Rectal smooth muscle tissue (tissue), 1 donor: ENCODE data around the gene CITED1.

ENCODE experiments used
- H3K27ac ChIP-seq: one replicate; pipeline ENCODE4 v1.7.0; 2013; ENCODE audit warnings: low read depth, low read length, inconsistent platforms
- H3K27me3 ChIP-seq: one replicate; pipeline ENCODE4 v1.7.0; 2013; ENCODE audit warnings: low read length; ENCODE audit not compliant: control insufficient read depth, insufficient read depth
- H3K36me3 ChIP-seq: one replicate; pipeline ENCODE4 v1.7.0; 2013; ENCODE audit warnings: low read length; ENCODE audit not compliant: control insufficient read depth, insufficient read depth
- H3K4me1 ChIP-seq: one replicate; pipeline ENCODE4 v1.7.0; 2013; ENCODE audit warnings: low read length; ENCODE audit not compliant: control insufficient read depth, insufficient read depth
- H3K4me3 ChIP-seq: one replicate; pipeline ENCODE4 v1.7.0; 2013; ENCODE audit warnings: low read length
- H3K9ac ChIP-seq: one replicate; pipeline ENCODE4 v1.7.0; 2013; ENCODE audit warnings: low read length

The CITED1 gene

DNA sequence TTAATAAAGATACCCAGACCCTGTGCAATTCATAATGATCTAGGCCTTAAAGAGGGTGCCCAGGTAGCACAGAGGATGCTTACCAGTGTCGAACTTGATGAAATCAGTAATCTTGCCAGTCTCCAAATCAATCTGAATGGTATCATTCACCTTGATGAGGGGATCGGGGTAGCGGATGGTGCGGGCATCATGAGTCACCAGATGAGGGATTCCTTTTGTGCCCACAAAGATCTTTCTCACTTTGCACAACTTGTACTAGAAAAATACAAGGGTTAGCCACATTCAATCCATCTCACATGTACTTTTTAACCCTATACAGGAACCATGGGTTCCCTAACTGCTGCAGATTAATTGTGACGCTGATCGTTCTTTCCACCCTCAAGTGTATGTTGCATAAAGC, 32.0 kb downstream of the CITED1 start:
- Histone ChIP-seq H3K4me3 (no peak overlapping the region), H3K27me3 (no peaks in the 10 kb centered on the region), H3K27ac (no peak overlapping the region), H3K9ac (no peak overlapping the region), H3K4me1 (peaks cover 12% of the 10 kb centered on the region), H3K36me3 (peaks cover 50% of the 10 kb centered on the region)

DNA sequence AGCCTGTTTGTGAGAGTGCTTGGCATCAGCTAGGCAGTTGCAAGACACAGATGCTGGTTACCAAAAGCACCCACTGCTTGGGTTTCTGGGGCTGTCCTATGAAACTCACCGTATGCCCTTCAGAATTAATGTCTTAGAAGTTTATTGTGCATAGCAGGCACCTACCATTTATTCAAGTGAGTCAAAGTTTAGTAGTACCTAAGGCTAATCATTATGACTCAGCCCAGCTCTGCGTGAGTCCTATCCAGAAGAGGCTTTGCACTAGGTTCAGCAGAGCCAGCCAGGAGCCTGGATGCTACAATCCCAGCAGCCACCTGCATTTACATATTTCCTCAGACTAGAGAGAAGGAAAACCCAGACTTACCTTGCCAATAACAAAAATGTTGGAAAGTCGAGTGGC, 32.8 kb downstream of the CITED1 start:
- Histone ChIP-seq H3K9ac (no peak overlapping the region), H3K27ac (no peak overlapping the region), H3K36me3 (peaks cover 50% of the 10 kb centered on the region), H3K4me1 (peaks cover 12% of the 10 kb centered on the region), H3K4me3 (no peak overlapping the region), H3K27me3 (no peaks in the 10 kb centered on the region)

DNA sequence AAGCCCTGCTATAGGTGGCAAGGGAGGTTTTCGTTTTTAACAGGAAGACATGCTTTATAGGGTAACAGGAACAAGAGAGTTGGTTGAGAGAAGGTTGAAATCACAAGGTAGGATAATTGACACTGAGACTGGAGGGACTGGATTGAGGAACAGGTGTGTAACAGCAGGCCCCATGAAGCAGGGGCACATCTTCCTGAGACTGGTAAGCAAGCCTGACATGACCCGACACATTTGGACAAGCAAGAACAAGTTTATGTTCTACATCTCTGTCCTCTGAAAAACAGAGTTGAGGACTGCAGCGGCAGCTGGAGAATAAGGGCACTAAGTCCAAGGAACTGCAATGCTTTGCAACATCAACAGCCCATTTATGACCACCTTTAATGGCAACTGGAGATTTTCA, 33.9 kb downstream of the CITED1 start:
- peaks cover 12% of the 10 kb centered on the region for H3K4me1 ChIP-seq
- no peak overlapping the region for H3K27ac ChIP-seq
- no peak overlapping the region for H3K4me3 ChIP-seq
- H3K36me3 ChIP-seq = peaks cover 50% of the 10 kb centered on the region
- H3K27me3 ChIP-seq = no peaks in the 10 kb centered on the region
- no peak overlapping the region for H3K9ac ChIP-seq

GRCh38 chrX:72271091-72271788, 34.5 kb downstream of the CITED1 start:
- Histone ChIP-seq H3K4me3 (no peak overlapping the region), H3K36me3 (peaks cover 50% of the 10 kb centered on the region), H3K4me1 (peaks cover 10% of the 10 kb centered on the region), H3K27me3 (no peaks in the 10 kb centered on the region), H3K9ac (no peak overlapping the region), H3K27ac (no peak overlapping the region)

GRCh38 chrX:72270316-72270866, 35.3 kb downstream of the CITED1 start:
- Histone ChIP-seq H3K4me3 (no peak overlapping the region), H3K36me3 (peaks cover 49% of the 10 kb centered on the region), H3K9ac (no peak overlapping the region), H3K27ac (no peak overlapping the region), H3K27me3 (no peaks in the 10 kb centered on the region), H3K4me1 (peaks cover 3% of the 10 kb centered on the region)

GRCh38 chrX:72269671-72270251, 36.0 kb downstream of the CITED1 start:
- H3K36me3 ChIP-seq = peaks cover 44% of the 10 kb centered on the region
- H3K27ac ChIP-seq = no peak overlapping the region
- no peak overlapping the region for H3K9ac ChIP-seq
- H3K4me3 ChIP-seq = no peak overlapping the region
- H3K27me3 ChIP-seq = no peaks in the 10 kb centered on the region
- no peaks in the 10 kb centered on the region for H3K4me1 ChIP-seq

DNA sequence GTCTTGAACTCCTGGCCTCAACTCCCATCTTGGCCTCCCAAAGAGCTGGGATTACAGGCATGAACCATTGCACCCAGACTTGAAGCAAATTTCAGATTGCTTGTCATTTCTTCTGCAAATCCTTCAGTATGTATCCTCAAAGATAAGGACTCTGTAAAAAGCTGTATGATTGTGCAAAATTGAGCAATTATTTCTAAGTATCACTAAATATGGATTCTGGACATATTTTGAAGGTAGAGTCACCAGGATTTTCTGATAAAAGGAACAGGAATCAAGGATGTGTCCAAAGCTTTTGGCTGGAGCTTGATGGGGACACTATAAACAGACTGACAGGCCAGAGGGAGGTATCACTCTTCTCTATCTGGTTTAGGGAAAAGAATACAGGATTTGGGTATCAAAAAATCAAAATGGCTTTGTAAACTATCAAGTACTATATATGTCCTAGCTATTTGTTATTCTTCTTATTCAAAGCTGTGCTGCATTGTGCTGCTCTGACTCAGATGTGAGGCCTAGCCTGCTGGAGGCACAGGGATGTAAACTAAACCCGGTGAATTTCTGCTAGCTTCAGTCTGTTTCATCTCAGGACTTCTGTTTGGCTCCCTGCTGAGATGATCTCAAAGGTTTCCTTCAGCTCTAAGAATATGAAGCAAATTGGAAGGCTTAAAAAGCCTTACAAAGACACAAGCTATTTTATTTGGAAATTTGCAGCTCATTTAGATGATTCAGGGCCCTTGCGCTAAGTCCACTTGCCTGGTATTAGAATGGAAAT, 36.9 kb downstream of the CITED1 start:
- Histone ChIP-seq H3K36me3 (peaks cover 34% of the 10 kb centered on the region), H3K4me1 (no peaks in the 10 kb centered on the region), H3K27me3 (no peaks in the 10 kb centered on the region), H3K27ac (no peak overlapping the region), H3K4me3 (no peak overlapping the region), H3K9ac (no peak overlapping the region)

DNA sequence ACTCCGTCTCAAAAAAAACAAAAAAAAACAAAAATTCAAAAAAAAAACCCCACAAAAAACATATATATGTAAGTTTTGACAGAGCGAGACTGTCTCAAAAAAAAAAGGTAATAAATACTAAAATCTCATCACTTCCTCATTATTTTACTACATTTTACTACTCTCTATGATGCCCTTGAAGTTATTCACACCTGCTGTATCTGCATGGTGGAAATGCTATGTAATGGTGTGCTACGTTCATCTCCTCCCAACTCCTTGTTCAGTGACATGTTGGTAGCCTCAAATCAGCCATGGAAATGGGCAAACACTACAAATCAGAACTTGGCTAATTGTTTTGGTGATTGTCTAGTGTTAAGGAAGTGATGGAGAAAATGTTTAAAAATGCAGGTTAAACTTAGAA, 40.5 kb downstream of the CITED1 start:
- Histone ChIP-seq H3K9ac (no peak overlapping the region), H3K4me3 (no peak overlapping the region), H3K27ac (no peak overlapping the region), H3K27me3 (no peaks in the 10 kb centered on the region), H3K36me3 (peaks cover 4% of the 10 kb centered on the region), H3K4me1 (no peaks in the 10 kb centered on the region)

GRCh38 chrX:72262077-72262476, 43.6 kb downstream of the CITED1 start:
- Histone ChIP-seq H3K9ac (no peak overlapping the region), H3K36me3 (no peaks in the 10 kb centered on the region), H3K4me1 (no peaks in the 10 kb centered on the region), H3K27ac (no peak overlapping the region), H3K4me3 (no peak overlapping the region), H3K27me3 (no peaks in the 10 kb centered on the region)

GRCh38 chrX:72260448-72260847, 45.3 kb downstream of the CITED1 start:
- Histone ChIP-seq H3K36me3 (no peaks in the 10 kb centered on the region), H3K4me3 (no peak overlapping the region), H3K4me1 (no peaks in the 10 kb centered on the region), H3K27ac (no peak overlapping the region), H3K27me3 (no peaks in the 10 kb centered on the region), H3K9ac (no peak overlapping the region)

DNA sequence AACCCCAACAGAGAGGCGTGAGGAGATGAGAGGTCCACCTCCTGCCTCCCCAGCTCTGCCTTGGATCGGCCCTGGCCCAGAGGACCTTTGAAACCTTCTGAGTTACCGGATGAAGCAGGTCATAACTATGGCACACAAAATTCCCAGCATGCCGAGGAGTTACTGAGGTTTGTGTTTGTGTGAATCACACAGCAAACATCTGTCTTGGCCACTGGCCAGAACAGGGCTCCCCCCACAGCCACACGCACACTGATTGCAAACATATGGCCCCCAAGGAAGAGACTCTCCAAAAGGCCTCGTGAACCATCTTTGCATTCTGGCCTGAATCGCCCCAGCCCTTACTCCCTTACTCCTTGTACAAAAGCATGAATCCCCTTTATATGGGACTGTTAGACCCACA, 47.5 kb downstream of the CITED1 start:
- H3K4me3 ChIP-seq = no peak overlapping the region
- H3K27me3 ChIP-seq = no peaks in the 10 kb centered on the region
- no peaks in the 10 kb centered on the region for H3K36me3 ChIP-seq
- no peaks in the 10 kb centered on the region for H3K4me1 ChIP-seq
- no peak overlapping the region for H3K9ac ChIP-seq
- H3K27ac ChIP-seq = no peak overlapping the region

DNA sequence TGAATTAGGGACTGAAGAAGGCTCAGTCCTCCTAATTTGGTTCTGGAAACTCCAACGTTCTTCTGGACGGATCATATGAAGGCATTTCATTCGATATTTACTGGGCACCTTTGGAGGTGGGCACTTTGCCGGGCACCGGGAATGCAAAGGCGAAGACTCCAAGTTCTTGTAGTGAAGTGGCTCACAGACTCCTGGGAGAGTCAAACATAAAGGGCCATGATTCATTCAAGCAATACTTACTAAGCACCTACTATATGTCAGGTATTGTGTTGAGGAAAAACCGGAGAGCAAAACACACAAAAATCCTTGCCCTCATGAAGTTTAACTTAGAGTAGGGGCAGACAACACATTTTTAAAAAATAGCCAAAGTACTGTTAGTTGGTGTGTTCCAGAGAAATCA, 49.9 kb downstream of the CITED1 start:
- Histone ChIP-seq H3K4me3 (no peak overlapping the region), H3K27me3 (no peaks in the 10 kb centered on the region), H3K4me1 (no peaks in the 10 kb centered on the region), H3K9ac (no peak overlapping the region), H3K36me3 (no peaks in the 10 kb centered on the region), H3K27ac (no peak overlapping the region)
